Breast epithelium (tissue), 4 donors: ENCODE results near the gene PRMT5. TPM values are rescaled to one million over a fixed set of nuclear protein-coding genes. Genes with fewer than 3 reads are reported as not detected.
"Not testable (repeated sequence)": the region's sequence is repeated elsewhere in the genome, so short reads cannot be mapped to it uniquely, and the experiment has no call there.

ENCODE experiments used
- DNase-seq, 2 donors: peaks; one replicate each; pipeline ENCODE4 v3.0.0-alpha.2; 2019; ENCODE audit warnings: low spot score in 2 of 2
- H3K27ac ChIP-seq, 2 donors: fragments of 200-600 bp; sonication (generic) in 1 of 2; one replicate each; pipeline ENCODE4 v1.5.1; 2016 to 2019; ENCODE audit warnings: mild to moderate bottlenecking in 1 of 2
- H3K27me3 ChIP-seq, 2 donors: fragments of 200-600 bp; sonication (generic) in 1 of 2; one replicate each; pipeline versions ENCODE4 v1.5.1 to v1.6.0; 2017 to 2019; ENCODE audit warnings: control low read depth in 1 of 2, mild to moderate bottlenecking in 1 of 2
- H3K36me3 ChIP-seq: fragments of 200-600 bp; one replicate; pipeline ENCODE4 v1.5.1; 2019
- H3K4me1 ChIP-seq, 2 donors: fragments of 200-600 bp; sonication (generic); one replicate each; pipeline ENCODE4 v1.5.1; 2016 to 2019; ENCODE audit warnings: control low read depth in 1 of 2
- H3K4me3 ChIP-seq, 3 donors: fragments of 200-600 bp; sonication (generic); 1 replicate in 2 of 3; 2 replicates in 1 of 3; pipeline ENCODE4 v1.5.1; 2016 to 2019; ENCODE audit warnings: mild to moderate bottlenecking in 3 of 3, moderate library complexity in 2 of 3
- H3K9me3 ChIP-seq, 2 donors: fragments of 200-600 bp; sonication (generic) in 1 of 2; one replicate each; pipeline ENCODE4 v1.5.1; 2016 to 2019; ENCODE audit warnings: control low read depth in 1 of 2
- CTCF ChIP-seq, 3 donors: fragments of 450-650 bp; IDR thresholded peaks; one replicate each; pipeline ENCODE4 v1.5.1; 2016 to 2017; ENCODE audit warnings: antibody characterized with exemption in 3 of 3, mild to moderate bottlenecking in 3 of 3, moderate library complexity in 3 of 3
- POLR2A ChIP-seq: fragments of 450-650 bp; IDR thresholded peaks from one replicate; pipeline ENCODE4 v1.6.1; 2016; ENCODE audit warnings: antibody characterized with exemption, mild to moderate bottlenecking, moderate library complexity
- POLR2AphosphoS5 ChIP-seq, 3 donors: sonication (generic); formaldehyde crosslinking; IDR thresholded peaks; one replicate each; pipeline ENCODE4 v1.6.1; 2017; ENCODE audit warnings: antibody characterized with exemption in 3 of 3
- intact Hi-C: fragments of 100-400 bp; cut with DNase I; formaldehyde crosslinking; loops from one replicate; pipeline ENCODE4 v1.15.1; 2023; ENCODE audit warnings: low total_unique reads
- total RNA-seq, 3 donors: library from RNA; depleted of rRNA; stranded (reverse); fragments of >200 nt; gene quantifications; one replicate each; pipeline ENCODE4 v1.1.0, GENCODE V29; 2016

PRMT5 gene
- total RNA-seq, 3 donors from 2014 or later, result 48.6 to 80.6 (median 71.4) TPM

GRCh38 chr14:22971152-22971551, 42.0 kb upstream of the PRMT5 start:
- Histone ChIP-seq H3K4me3 (no peak overlapping the region), H3K9me3 (no peaks in the 10 kb centered on the region), H3K4me1 (no peaks in the 10 kb centered on the region), H3K27ac (no peak overlapping the region), H3K27me3 (no peaks in the 10 kb centered on the region), H3K36me3 (no peaks in the 10 kb centered on the region)
- intact Hi-C loops, result no loop called here
- TF ChIP-seq POLR2A, result no peak
- no peak for TF ChIP-seq POLR2AphosphoS5 (IDR thresholded peaks at IDR 0.05)
- no peak for TF ChIP-seq CTCF (IDR thresholded peaks at IDR 0.05)
- no peak for DNase-seq

GRCh38 chr14:22966783-22967269, 37.6 kb upstream of the PRMT5 start:
- DNase-seq, result no peak
- intact Hi-C loops, result no loop called here
- no peaks in the 10 kb centered on the region for H3K27me3 ChIP-seq
- no peaks in the 10 kb centered on the region for H3K9me3 ChIP-seq
- no peak overlapping the region for H3K27ac ChIP-seq
- TF ChIP-seq CTCF (IDR thresholded peaks at IDR 0.05), result no peak
- no peak for TF ChIP-seq POLR2AphosphoS5 (IDR thresholded peaks at IDR 0.05)
- no peak for TF ChIP-seq POLR2A
- no peaks in the 10 kb centered on the region for H3K4me1 ChIP-seq
- H3K36me3 ChIP-seq, result no peaks in the 10 kb centered on the region
- no peak overlapping the region for H3K4me3 ChIP-seq

- H3K27me3 ChIP-seq, H3K4me1 ChIP-seq, H3K4me3 ChIP-seq, intact Hi-C loops, H3K27ac ChIP-seq, H3K36me3 ChIP-seq, DNase-seq, H3K9me3 ChIP-seq: not testable (repeated sequence)
These were observed 37.0 kb upstream of the PRMT5 start for GRCh38 chr14:22965916-22966782.

- no peak overlapping the region for H3K4me3 ChIP-seq
- no peaks in the 10 kb centered on the region for H3K4me1 ChIP-seq
- intact Hi-C loops, result no loop called here
- no peaks in the 10 kb centered on the region for H3K9me3 ChIP-seq
- no peaks in the 10 kb centered on the region for H3K36me3 ChIP-seq
- no peak for TF ChIP-seq POLR2A
- TF ChIP-seq POLR2AphosphoS5 (IDR thresholded peaks at IDR 0.05), result no peak
- TF ChIP-seq CTCF (IDR thresholded peaks at IDR 0.05), result no peak
- H3K27ac ChIP-seq, result no peak overlapping the region
- H3K27me3 ChIP-seq, result no peaks in the 10 kb centered on the region
- DNase-seq, result no peak
These were observed 33.0 kb upstream of the PRMT5 start for GRCh38 chr14:22962061-22962676.

GRCh38 chr14:22955702-22956569, 26.8 kb upstream of the PRMT5 start:
- no peaks in the 10 kb centered on the region for H3K4me1 ChIP-seq
- no peak for TF ChIP-seq POLR2AphosphoS5 (IDR thresholded peaks at IDR 0.05)
- no peak for TF ChIP-seq POLR2A
- TF ChIP-seq CTCF (IDR thresholded peaks at IDR 0.05), result no peak
- intact Hi-C loops, result loop anchor here (5.0 kb wide), 1 partner anchor 256 kb away; no protein-coding TSS in a partner anchor
- H3K9me3 ChIP-seq, result no peaks in the 10 kb centered on the region
- no peaks in the 10 kb centered on the region for H3K27me3 ChIP-seq
- no peak for DNase-seq
- H3K4me3 ChIP-seq, result peak overlapping the region; percentile 59 to 74 (median 72)
- H3K27ac ChIP-seq, result peak overlapping the region; percentile 95
- H3K36me3 ChIP-seq, result no peaks in the 10 kb centered on the region
